DMS53 treated with DMSO at 0.1 percent for 48 hours (cell line): ENCODE data around the gene SEMA5B.

Source experiments
- DNase-seq: peaks from one replicate; lab custom pipeline; 2025; ENCODE audit not compliant: unreplicated experiment; lab: John Stamatoyannopoulos, UW

Gene SEMA5B

GRCh38 chr3:123025642-123026521, 1.7 kb downstream of the SEMA5B start:
- no peak for DNase-seq

- DNase-seq = no peak
Observed at GRCh38 chr3:123024056-123024455, 3.5 kb downstream of the SEMA5B start.

- DNase-seq = no peak
Observed at GRCh38 chr3:123021996-123022510, 5.5 kb downstream of the SEMA5B start.

DNA sequence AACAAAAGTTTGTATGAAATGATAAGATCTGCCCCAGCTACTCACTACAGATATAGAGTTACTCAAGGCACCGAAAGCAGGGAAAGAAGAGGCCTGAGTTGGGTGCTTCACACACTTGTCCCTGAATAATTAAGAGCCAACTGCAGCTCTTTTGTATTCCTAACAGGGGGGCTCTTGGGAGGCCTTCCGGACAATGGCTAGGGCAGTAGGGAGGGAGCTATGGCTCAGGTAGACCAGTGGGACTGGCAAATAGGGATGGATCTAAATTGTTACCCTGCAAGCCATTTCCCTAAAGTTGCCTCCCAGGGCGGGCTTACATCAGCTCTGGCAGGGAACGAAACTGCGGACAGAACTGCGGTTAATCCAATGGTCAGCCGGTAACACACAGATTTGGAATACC, 6.2 kb downstream of the SEMA5B start:
- DNase-seq = no peak

- no peak for DNase-seq
Observed at GRCh38 chr3:123020709-123021108, 6.9 kb downstream of the SEMA5B start.

- no peak for DNase-seq
Observed at GRCh38 chr3:123019591-123019990, 8.0 kb downstream of the SEMA5B start.

GRCh38 chr3:123019161-123019560, 8.4 kb downstream of the SEMA5B start:
- no peak for DNase-seq

DNA sequence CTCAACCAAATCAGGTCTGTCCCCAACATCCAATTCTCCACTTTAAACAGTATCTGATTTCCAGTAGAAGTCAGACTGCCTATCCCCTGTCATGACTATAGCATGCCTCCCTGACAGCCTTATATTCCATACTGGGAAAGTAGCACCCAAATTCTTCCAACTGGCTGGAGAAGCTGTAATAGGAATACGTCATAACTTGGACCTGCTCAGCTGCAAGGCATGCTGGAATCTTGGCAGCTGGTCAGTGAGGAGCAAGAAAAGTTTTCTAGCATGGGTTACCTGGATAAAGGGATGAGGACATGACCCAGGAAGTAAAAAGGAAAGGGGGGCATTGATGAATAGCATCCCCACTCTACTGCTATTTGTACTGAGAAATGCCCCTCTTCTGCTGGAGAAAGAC, 8.9 kb downstream of the SEMA5B start:
- DNase-seq = no peak

GRCh38 chr3:123015596-123015995, 12.0 kb downstream of the SEMA5B start:
- DNase-seq = no peak

DNA sequence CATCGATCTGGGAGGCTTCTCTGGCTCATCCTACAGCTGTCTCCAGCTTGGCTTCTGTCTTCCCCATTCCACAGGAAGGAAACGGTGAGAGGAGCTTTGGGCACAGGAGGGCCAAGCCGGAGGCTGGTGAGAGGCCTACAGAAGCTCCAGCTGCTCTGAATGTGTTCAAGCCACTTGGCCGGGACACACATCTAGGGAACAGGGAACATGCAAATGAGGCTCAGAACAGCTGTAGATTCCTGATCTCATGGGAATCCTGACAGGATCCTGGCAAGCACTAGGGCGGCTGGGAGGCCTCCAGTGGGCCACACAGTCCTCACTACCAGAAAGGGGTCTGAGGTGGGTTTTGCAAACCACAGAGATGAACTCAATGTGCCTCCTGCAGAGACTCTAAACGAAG, 13.7 kb downstream of the SEMA5B start:
- DNase-seq = no peak

DNA sequence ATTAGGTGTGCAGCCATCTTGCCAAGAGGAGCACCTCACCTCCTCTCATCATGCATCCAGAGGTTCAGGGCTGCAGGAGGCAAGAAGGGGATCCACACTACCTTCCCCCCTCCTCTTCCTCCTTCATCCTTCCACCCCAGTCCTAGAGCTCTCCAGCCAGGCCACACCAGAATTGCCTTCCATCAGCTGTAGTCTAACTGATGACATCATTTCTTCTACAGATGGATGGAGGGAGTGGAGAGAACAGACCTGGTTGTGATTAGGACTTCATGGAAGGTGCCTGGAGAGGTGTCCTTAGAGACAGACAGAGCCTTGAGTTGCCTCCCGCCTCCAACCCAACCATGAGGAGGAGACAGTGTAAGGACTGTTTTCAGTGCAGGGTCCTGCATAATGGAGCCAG, 14.9 kb downstream of the SEMA5B start:
- DNase-seq = no peak

DNA sequence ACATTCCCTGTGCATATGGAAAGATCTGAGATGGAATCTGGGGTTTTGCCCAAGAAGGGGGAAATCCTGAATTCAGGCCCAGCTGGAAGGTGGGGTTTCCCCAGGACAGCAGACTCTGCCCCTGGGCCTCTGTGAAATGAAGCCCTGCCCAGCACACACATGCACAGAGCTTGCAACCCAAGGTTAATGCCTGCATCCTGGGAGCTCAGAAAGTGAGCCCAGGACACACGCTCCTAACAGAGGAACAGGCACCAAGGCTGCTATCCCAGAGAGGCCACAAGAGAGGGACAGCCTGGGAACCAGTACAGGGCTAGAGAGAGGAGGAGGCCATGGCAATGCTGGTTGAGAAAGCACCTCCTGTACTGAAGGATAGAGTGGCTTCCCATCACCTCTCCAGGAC, 16.1 kb downstream of the SEMA5B start:
- DNase-seq = no peak

- DNase-seq = no peak
Observed at GRCh38 chr3:123008840-123009239, 18.7 kb downstream of the SEMA5B start.

DNA sequence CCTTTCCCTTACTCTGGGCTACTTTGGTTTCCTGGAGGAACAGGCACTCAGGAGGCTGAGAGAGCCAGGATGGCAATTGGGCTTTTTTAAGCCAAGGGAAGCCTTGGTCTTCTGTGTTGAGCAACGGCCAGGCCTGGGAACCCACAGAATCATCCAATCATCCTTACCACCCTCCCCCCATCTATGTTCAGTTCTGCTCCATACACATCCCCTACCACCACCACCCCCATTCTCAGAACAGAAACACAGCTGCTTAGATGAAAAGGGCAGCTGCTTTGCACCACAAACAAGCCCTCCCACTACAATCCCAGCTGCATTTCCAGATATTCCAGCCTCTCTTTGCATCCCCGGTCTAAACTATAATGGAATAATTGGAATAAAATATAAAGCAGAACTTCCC, 21.0 kb downstream of the SEMA5B start:
- DNase-seq = no peak

DNA sequence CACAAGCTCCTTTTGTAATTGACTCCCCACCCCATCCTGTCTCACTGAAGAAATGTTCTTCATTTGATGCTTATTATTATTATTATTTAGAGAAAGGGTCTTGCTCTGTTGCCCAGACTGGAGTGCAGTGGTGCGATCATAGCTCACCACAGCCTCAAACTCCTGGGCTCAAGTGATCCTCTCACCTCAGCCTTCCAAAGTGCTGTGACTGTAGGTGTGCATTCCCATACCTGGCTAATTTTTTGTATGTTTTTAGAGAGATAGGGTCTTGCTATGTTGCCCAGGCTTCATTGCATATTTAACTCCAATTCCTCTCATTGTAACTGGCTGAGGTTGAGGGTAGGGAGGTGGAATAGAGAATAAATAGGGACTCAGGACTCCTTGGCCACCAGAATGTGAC, 22.3 kb downstream of the SEMA5B start:
- no peak for DNase-seq

- no peak for DNase-seq
Observed at GRCh38 chr3:123004201-123004918, 23.2 kb downstream of the SEMA5B start.

GRCh38 chr3:123002749-123003497, 24.6 kb downstream of the SEMA5B start:
- no peak for DNase-seq

DNA sequence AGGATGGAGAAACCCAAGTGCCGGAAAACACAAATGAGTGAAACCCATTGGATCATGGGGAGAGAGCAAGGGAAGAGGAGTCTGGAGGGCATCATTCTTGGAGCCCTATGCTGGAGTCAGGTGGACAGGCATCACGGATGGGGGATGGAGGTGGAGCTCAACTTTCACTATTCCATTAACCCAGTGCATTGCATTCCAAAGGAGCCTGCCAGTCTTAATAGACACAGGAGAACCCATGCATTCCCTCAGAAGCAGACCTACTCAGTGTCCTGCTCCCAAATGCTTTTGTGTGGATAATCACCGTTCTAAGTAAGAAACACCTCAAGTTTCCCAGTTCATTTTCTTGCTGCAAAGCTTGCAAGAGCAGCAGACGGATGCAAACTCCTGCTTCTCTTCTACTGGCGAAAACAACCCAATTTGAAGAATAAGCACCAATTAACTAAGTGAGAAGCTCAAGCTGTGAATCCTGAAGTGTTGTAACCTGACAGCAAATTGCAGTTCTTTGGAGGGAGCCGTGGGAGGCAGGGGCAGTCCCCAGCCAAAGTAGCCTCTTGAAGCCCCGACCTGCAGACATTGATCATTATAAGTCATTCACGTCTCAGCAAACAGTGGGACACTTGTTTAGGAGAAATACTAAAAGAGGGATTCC, 25.3 kb downstream of the SEMA5B start:
- no peak for DNase-seq

DNA sequence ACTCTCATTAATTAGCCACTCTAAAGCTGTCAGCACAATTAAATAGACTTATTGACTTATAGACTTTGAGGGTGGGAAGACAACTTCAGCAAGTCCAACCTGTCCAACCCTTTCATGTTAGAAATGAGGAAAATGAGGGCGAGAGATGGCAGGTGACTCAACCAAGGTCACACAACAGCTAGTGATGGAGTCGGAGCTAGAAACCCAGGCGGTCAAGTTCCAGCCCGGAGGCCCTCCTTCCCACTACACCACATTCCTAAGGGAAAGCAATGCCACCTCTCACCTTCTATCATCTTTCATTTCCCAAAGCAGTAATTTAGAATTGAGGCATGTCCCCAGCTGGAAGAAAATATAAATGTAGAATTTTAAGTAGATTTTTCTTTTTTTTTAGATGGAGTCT, 28.7 kb downstream of the SEMA5B start:
- no peak for DNase-seq

DNA sequence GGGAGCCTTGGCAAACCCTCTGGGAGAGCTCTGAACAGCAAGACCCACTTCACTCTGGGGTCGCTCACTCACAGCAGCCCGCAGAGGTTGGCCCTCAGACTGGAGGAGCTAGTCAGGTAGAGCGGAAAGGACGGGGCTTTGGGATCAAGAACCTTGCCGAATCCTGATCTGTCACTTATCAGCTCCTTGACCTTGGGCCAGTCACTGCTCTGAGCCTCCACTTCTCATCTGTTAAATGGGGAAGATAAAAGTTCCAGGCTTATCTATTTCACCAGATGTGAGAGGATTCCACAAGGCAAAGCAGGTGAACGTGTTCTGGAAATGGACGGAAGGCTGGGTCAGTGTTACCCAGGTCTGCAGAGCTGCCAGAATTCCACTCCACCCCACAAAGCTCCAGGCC, 29.4 kb downstream of the SEMA5B start:
- no peak for DNase-seq

DNA sequence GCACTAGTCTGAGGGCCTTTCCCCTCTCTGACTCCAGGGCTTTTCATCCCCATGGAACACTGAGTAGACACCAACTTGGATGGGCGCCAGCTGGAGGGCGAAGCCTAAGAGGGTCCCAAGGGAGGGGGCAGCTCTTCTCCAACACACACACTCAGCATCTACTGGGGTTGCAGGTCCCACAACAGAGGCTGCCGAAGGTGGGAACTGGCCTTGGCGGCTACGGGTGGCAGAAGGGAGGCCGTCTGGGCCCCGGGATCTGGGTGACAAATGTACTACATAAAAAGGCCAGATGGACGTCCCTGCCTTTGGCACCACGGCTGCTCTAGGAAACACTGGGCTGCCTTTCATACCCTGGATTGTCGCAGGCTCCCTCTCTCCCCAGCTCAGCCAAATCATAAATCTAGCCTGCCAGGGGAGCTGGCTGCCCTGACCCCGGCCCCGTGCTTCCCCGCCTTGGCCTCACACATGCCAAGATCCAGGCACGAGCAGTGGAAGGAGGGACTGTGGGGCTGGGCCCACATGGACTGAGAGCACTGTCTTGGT, 31.5 kb downstream of the SEMA5B start:
- no peak for DNase-seq
